ENCODE data around the gene SLC31A1.
"Not testable (repeated sequence)": the region's sequence is repeated elsewhere in the genome, so short reads cannot be mapped to it uniquely, and the experiment has no call there.

The SLC31A1 gene

DNA sequence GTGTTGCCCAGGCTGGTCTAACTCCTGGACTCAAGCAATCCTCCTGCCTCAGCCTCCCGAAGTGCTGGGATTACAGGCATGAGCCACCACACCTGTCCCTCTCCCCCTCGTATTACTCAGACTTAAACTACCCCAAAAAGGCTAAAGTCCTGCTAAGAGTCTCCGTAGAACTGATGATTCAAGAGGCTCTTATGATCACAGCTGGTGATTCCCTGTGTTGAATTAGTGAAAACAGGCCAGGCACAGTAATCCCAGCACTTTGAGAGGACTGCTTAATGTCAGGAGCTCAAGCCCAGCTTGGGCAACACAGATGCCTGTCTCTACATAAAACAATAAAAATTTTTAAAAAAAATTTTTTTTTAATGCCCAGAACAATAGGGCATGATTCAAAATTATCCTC, 44.8 kb downstream of the SLC31A1 start:
- peak; percentile 21 for DNase-seq (ENCODE audit: low read depth)

DNA sequence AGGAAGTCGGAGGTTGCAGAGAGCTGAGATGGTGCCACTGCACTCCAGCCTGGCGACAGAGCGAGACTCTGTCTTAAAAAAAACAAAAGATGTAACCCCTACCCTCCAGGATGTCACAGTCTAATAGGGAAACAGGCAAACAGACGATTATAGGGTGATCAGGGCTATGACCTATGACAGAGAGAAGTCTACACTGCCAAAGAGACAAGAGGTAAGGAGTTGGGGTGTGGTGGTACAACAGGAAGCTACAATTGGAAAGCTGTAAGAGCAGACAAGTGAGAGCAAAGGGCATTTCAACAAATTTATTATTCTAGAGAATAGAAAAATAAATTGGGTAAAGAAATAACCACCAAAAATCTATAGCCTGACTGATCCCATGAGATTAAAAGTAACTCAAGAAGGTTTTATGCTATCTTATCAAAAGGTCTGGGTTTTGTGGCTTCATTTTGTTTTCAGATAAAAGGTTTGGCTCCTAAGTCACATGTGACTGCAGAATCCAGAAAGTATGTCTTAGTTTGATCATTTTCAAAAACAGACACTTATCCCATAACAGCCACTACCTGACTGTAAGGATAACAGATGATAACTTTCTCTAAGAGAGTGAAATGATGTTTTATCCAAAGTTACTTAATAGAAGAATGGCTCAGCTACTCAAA, 46.7 kb downstream of the SLC31A1 start:
- no peak for DNase-seq (ENCODE audit: low read depth)

DNA sequence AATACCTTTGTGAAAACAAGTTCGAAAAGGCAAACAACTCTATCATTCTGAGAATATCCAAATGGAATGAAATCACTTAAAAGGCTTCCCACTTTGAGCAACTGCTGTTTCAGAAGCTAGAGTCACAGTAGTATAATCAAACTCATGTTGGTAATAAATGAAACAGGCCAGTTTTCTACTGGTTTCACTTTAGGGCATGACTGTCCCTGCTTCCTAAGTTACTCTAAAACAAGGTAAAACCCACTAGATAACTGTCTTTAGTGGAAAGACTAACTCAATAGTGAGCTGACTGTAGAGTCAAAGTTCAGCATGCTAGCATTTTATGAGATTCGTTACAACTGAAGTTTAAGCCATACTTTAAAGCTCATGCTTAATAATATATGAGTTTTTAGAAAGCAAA, 48.0 kb downstream of the SLC31A1 start:
- DNase-seq (ENCODE audit: low read depth), result no peak

DNA sequence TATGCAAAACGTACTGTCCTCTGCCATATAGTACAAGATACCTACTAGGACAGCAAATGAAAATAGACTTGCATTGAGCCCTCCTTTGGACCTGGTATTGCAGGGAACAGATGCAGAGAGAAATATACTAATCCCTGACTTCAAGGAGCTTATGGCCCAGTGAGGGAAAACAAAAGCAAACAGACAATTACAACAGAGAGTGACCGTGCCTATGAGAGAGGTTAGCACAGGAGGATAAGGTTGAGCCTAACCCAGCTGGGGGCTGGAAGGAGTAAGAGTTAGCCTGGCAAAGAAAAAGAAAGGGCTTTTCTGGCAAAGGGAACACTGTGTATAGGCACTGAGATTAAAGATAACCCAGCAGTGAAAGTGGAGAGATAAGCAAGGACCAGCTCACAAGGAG, 48.5 kb downstream of the SLC31A1 start:
- DNase-seq (ENCODE audit: low read depth), result no peak

DNA sequence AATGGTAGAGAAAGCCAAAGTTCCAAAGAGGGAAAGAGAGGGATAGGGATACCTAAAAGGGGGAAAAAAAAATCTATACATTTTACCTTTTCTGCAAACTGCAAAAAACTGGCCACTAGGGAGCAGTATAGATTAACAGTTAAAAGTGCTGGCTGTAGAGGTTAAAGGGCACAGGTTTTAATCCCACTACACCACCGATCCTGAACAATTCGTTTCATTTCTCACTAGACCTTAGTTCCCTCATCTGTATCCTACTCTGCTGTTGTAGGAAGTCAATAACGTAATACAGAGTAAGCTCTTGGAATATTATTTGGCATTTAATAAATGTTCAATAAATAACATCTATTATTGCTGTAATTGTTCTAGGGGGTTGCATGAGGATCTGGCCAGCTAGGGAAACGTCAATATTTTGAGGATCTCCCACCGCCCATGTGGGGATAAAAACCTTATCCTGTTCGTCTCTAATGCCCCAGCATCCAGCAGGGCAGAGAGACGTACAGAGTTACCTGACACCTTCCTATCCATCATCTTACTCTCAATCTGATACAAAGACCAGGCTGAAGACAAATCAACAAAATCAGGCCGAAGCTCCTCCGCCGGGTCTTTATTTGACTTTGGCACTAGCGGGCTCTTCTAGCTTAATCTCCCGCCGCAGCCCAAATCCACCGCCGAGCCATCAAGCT, 53.3 kb downstream of the SLC31A1 start:
- DNase-seq (ENCODE audit: low read depth), result peak; percentile 60

DNA sequence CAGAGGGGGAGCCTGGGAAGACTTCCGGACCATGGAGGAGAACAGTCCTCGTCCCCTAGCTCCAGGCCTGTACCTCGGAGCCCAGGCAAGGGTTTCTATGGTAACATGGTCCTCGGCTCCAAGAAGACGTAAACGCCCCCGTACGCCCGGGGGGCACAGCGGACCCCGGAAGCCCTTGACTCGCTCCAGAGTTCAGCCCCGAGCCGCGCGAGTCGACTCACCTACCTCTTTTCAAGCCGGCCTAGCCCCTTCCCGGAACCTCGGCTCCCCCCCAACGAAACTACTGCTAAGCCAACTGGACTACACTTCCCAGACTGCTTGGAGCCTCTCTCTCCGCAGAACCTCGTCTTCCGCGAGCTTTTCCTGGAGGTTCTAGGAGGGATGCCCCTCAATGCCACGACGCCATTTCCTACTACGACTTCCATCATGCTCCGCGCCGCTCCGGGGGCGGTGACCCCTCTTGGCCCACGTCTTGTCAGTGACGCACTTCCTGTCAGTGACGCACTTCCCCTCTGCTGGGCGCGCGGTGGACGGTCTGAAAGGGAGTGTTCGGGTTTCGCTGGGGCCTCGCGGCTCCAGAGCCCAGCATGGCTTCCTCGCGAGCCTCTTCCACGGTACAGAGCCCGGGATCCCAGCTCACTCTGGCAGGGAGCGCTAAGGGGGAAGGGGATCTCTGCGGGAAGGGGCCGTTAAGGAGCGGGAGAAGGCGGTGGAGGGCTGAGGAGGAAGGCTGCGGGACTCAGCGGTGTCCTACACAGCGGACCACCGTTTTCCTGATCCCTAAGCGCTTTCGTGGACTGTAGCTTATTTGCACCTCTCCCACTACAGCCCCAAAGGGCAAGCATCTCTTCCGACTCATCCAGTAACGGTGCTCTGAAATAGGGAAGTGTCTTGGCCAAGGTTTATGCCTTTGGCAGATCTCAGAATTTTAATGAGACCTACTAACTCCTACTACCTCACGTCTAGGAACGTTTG, 54.1 kb downstream of the SLC31A1 start, which contains the start of the genes CDC26 and PRPF4:
TSS of gene CDC26 (minus strand) at position 416 of the 975 bp plus-strand sequence. CDS start 3,065 bp downstream, outside the sequence.
TSS of gene PRPF4 (plus strand) at position 502 of the 975 bp plus-strand sequence. CDS start at position 588, 86 bp downstream.
- peak; percentile 99 for DNase-seq (ENCODE audit: low read depth)

DNA sequence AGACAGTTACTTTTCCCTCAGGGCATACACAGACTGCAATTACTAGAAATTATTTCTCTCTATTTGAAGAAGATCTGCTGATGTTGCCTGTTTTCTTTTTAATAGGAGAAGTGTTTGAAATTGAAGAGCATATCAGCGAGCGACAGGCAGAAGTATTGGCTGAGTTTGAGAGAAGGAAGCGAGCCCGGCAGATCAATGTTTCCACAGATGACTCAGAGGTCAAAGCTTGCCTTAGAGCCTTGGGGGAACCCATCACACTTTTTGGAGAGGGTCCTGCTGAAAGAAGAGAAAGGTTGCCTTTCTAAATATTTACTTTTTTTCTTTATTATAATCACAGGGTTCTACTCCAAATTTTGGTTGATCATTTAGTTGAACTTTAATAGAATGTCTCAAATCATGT, 57.5 kb downstream of the SLC31A1 start:
- no peak for DNase-seq (ENCODE audit: low read depth)

DNA sequence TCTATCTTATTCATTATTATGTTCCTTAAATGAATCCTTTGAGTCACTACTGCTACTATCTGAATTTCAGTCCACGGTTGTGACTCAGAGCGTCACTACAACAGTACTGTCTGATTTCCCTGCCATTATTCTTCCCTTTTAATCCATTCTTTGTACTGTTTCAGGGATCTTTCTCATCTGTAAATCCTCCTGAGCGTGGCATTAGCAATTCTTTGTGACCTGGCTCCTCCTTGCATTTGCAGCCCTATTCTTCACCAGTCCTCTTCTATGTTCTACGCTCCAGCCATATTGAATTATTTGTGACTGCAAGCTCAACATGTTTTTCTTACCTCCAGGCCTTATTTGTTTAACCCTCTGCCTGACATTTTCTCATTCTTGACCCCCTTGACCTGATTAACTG, 60.0 kb downstream of the SLC31A1 start:
- DNase-seq (ENCODE audit: low read depth), result no peak

DNA sequence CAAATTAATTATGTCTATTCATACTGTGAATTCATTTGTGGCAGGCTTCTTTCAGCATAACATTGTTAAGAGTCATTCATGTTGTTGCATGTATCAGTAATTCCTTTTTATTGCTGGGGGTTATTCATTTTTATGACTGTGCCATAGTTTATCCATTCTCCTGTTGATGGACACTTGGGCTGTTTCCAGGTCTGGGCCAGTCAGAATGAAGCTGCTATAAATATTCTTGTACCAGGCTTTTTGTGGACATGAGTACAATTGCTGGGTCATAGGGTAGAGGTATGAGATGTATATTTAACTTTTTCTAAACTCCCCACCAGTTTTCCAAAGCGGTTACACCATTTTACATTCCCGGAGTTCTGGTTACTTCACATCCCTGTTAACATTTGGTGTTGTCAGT, 67.7 kb downstream of the SLC31A1 start:
- no peak for DNase-seq (ENCODE audit: low read depth)

DNA sequence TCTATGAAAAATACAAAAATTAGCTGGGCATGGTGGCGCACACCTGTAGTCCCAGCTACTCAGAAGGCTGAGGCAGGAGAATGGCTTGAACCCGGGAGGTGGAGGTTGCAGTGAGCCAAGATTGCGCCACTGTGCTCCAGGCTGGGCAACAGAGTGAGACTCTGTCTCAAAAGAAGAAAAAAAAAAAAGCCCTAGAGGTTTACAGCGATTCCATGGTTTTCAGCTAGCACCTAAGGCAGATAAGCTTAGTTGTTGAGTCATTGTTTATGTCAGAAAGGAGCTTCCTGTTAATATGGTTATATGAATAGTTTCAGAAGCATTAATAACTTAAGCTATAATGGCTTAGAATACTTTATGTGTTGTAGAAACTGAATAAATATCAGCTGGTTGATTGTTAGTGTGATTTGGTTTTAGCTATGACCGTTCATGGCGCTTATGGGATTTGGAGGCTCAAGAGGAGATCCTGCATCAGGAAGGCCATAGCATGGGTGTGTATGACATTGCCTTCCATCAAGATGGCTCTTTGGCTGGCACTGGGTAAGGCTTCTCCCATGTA, 68.8 kb downstream of the SLC31A1 start:
- DNase-seq (ENCODE audit: low read depth), result peak; percentile 39

DNA sequence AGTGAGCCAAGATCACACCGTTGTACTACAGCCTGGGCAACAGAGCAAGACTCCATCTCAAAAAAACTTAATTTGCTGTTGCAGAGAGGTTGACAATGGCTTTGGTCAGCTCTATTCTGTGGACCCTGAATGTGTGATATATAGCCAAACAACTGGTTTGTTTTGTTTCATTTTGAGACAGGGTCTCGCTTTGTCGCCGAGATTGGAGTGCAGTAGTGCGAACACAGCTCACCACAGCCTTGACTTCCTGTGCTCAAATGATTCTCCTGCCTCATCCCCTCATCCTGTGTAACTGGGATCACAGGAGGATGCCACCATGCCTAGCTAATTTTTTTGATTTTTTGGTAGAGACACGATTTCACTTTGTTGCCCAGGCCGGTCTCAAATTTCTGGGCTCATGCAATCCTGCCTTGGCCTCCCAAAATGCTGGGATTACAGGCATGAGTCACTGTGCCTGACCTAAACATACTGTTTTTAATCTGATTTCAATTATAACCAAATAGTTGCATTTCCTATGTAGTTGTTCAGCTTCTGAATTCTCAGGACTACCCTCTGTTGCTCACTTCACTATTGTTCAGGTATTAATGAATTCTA, 72.0 kb downstream of the SLC31A1 start:
- DNase-seq (ENCODE audit: low read depth), result no peak

DNA sequence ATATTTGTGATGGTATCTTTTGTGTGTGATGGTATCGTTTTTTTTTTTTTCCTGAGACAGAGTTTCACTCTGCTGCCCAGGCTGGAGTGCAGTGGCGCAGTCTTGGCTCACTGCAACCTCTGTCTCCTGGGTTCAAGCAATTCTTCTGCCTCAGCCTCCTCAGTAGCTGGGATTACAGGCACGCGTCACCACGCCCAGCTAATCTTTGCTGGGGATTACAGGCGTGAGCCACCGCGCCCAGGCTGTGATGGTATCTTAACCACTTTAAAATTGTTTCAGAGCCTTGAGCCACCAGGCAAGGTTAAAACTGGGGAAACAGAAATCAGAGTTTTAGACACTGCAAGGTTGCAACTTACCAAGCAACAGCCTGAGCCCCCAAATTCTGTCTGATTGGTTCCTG, 74.9 kb downstream of the SLC31A1 start:
- not testable (repeated sequence) for DNase-seq (ENCODE audit: low read depth)

DNA sequence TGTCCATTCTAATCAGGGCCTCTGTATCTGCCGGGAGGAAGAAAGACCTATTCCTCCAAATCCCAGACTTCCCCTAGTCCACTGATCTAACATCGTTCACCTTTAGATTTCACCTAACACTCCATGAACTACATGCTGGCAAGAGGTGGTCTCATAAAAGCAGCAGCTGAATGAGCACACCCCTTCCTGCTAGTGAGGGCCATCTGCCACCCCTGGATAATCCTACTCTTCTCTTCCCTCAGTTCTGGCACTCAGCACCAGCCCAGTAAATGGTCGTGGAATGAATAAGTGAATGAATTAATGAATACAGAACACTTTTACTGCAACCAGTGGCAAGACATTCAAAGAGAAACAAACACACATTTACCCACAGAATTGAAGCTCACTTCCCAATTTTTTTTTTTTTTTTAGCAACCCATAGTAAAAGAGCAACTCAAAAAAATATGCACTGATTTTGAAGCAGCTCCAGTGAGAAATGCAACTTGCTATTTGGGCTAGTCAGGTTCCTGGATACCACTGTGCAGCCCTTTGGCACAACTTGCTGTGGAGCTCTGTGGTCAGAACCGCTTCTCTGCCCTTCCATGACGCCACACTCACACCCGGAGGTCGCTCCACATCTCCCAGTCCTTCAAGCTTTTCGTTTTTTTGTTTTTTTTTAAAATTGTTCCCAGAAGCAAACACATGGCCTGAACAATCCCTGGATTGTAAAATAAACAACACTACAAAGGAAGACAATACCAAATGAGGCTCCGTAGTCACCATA, 75.6 kb downstream of the SLC31A1 start:
- no peak for DNase-seq (ENCODE audit: low read depth)

DNA sequence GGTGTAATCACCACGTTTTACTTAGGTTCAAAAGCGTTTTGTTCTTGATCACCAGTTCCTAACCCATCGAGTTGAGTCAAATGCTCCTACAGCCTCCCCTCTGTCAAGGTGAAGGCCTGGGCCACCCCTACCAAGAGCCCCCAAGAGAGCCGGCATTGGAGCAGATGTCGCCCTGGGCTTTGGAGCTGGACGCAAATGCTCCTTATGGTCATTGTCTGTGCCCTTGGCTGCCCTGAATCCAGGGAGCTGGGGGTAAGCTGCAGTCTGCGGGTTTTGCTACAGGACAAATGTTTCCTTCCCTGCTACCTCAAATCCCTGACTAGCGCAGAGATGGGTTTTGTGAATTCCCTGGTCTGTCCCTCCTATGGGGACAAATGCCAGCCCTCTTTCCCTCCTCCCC, 77.0 kb downstream of the SLC31A1 start:
- no peak for DNase-seq (ENCODE audit: low read depth)

DNA sequence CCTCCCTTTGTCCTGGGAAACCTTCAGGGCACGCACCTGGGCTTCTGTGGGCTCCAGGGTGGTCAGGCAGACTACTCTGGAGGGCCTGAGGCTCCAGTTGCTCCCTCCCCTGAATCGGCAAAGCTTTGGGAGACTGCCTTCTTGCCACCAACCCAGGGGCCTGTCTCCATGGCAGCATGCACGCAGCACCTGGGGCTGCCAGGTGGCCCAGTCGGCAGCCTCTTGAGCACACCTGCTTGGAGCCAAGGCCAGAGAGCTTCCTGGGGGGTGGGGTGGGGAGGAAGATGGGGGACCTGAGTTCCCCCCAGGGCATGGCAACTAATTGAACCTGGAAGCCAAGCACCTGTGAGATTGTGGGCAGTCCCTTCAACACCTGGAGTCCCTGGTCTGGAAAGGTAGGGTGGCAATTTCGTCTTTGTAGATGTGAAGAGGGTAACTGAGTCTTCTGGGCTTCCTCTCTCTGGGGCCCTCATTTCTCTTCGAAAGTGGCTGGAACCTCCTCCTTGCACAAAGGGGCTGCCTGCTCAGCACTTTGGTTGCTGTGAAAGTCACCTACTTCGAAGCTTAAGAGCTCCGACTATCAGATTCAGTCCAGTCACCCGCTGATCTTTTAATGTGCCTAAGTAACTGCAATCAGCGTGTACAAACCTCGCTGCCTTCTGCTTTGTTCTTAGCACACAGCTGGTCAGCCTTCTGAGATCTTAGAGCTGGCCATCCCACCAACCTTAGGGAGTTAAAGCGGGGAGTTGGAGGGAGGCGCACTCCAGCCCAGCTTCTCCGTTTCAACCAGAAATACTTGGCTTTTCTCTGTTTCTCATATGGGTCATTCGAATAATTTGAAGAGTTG, 77.8 kb downstream of the SLC31A1 start:
- DNase-seq (ENCODE audit: low read depth), result no peak

DNA sequence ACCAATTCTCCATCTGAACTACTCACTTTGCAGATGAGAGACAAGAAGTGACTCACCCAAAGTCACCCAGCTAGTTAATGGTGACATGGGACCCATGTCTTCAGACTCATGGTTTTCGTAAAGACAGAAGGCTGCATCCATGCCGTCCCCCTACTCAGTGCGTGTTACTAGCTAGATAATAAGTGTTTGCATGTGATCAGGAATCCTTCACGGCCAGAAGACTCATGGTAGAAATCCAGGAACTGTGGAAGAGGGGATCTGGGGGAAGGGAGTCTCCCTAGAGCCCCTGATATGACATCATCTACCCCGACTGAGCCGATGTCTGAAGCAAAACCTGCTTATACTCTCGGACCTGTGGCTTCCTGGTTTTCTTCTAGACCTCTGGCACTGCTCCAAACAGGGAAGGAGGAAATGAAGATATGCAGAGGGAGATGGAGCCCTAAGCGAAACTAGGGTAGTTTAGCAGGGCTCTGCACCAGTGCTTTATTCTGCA, 78.5 kb downstream of the SLC31A1 start:
- peak; percentile 46 for DNase-seq (ENCODE audit: low read depth)

DNA sequence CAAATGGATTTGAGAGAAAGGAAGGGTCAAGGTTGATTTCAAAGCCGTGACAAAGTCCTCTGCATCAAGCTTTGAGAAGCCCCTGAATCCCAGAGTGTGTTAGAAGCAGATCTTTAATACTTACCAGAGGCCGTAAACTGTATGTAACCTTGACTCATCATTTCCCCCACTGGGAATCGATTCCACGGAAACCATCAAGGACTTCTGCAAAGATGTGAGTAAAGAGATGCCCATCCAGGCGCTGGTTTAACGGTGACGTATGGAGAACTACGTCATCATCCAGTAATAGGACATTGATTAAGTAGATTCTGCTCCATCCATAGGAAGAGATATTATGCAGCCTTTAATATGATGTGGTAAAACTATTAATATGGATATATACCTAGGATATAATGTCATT, 80.2 kb downstream of the SLC31A1 start:
- no peak for DNase-seq (ENCODE audit: low read depth)

DNA sequence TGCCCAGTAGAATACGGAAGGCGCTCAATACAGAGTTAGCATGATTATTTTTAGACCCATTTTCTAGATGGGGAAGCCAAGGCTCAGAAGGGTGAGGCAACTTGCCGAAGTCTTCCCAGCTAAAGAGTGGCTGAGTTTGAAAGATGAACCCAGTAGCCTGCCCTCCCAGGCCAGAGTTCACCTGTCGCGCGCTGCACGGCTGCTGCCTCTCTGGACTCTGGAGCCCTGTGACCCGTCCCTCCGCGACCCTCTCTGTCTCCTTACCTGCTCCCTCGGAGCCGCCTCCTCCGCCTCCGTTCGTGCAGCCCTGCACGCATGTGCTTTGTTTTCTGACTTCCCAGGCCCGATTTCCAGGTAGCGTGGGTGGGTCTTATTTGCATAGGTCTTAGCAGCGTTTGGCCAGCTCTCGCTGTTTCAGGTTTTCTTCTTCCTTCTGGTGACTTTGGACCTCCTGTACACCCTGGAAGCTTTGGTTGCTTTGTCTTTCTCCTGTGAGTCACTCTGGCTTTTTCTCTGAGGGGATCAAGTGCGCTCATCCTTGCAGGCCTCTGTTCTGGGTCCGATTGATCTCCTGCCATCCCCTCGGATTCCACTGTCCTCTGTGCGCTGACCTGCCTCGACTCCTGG, 81.6 kb downstream of the SLC31A1 start, which contains the start of gene RNF183:
TSS of gene RNF183 (minus strand) at position 585 of the 627 bp plus-strand sequence. CDS start 5,192 bp downstream, outside the sequence.
- DNase-seq (ENCODE audit: low read depth), result no peak

DNA sequence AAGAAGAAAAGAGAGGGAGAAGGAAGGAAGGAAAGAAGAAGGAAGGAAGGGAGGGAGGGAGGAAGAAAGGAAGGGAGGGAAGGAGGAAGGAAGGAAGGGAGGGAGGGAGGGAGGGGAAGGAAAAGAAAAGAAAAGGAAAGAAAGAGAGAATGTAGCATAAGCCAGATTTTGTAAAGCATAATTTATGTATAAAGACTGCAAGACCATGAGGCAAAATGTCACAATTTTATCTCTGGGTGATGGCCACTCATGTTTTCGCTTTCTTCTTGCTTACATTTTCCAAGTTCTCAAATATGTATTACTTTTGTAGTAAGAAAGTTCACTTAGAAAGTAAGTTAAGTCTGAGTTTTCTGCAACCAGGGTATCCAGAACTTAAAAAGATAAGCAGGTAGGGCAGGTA, 85.2 kb downstream of the SLC31A1 start:
- no peak for DNase-seq (ENCODE audit: low read depth)

Measured in amniotic epithelial cell (primary cell).